H1 (cell line): ENCODE results near the gene CALD1. TPM values are rescaled to one million over a fixed set of nuclear protein-coding genes. Genes with fewer than 3 reads are reported as not detected.

Source experiments
- ATF3 ChIP-seq: IDR thresholded peaks from 2 replicates; pipeline ENCODE4 v1.6.1; 2011; ENCODE audit warnings: low read depth, mild to moderate bottlenecking, low read length; ENCODE audit not compliant: insufficient read depth
- CTCF ChIP-seq, 3 experiments: IDR thresholded peaks; 1 replicate in 2 of 3; 2 replicates in 1 of 3; pipeline versions ENCODE4 v1.5.1 to v1.6.1; 2011; ENCODE audit warnings: low read length in 3 of 3, mild to moderate bottlenecking in 3 of 3, inconsistent platforms in 2 of 3, low read depth in 1 of 3, moderate library complexity in 1 of 3; ENCODE audit not compliant: insufficient read depth in 1 of 3; ENCODE audit errors: control extremely low read depth in 1 of 3
- RAD21 ChIP-seq, 2 experiments: IDR thresholded peaks in 1 of 2; conservative IDR thresholded peaks in 1 of 2; 2 replicates each; pipeline ENCODE4 v1.6.1; 2011; ENCODE audit warnings: low read depth in 2 of 2, low read length in 2 of 2, improper control_type of control experiment in 1 of 2, inconsistent platforms in 1 of 2, mild to moderate bottlenecking in 1 of 2, moderate library complexity in 1 of 2
- YY1 ChIP-seq: IDR thresholded peaks from 2 replicates; pipeline ENCODE4 v1.6.1; 2011; ENCODE audit warnings: low read depth, mild to moderate bottlenecking, low read length
- polyA plus RNA-seq, 7 experiments: library from polyadenylated mRNA; depleted of rRNA in 3 of 7; stranded (reverse) in 5 of 7; unstranded in 2 of 7; fragments of >200 nt in 5 of 7; fragments of 200-250 nt in 2 of 7; gene quantifications; 1 replicate in 5 of 7; 2 replicates in 1 of 7; 4 replicates in 1 of 7; pipeline versions ENCODE4 v1.2.1 to v1.2.3, GENCODE V29; 2011 to 2013; ENCODE audit warnings: missing spikeins in 2 of 7, mixed read lengths in 2 of 7
- total RNA-seq: library from RNA; stranded (reverse); fragmentation: NEBNext Ultra II Directional; extraction: Animal tissue kit (Norgen Biotek cat#: 25700); gene quantifications from 2 replicates; pipeline ENCODE4 v1.2.1, GENCODE V29; 2021

CALD1 gene
- total and polyA plus RNA-seq, 2 of the 8 experiments (the other 6 are each of a cell fraction or from before 2014, with no cell fraction given): 34.3 to 177 TPM

DNA sequence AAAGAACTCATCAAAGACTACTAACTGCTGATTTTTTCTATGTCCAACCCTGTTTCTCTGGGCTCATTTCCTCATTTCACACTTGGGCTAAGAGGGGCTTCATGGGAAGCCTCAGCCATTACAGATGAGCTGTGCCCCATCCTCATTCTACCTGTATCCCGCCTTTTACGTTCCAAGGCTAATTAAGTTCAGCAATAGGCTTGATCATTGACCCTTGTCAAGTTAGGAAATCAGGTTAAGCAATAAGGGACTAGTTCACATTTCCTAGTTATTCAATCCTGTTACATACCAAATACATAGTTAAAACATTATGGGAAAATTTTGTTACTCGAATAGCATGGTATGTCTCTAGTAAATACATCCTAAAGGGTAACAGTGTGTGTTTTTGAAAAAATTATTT lies 177.6 kb downstream of the CALD1 start (continued):
- TF ChIP-seq ATF3 (no peak), RAD21 (IDR thresholded peaks at IDR 0.05 in 1 of 2, conservative IDR thresholded peaks at IDR 0.05 in 1 of 2; ENCODE audit: low read depth in 2 of 2, low read length in 2 of 2) (no peak), CTCF (IDR thresholded peaks at IDR 0.05; ENCODE audit: control extremely low read depth in 1 of 3, insufficient read depth in 1 of 3, low read depth in 1 of 3, low read length in 3 of 3) (no peak), YY1 (no peak)
